ENCODE measurements around the gene ACOX1.

ACOX1 gene

DNA sequence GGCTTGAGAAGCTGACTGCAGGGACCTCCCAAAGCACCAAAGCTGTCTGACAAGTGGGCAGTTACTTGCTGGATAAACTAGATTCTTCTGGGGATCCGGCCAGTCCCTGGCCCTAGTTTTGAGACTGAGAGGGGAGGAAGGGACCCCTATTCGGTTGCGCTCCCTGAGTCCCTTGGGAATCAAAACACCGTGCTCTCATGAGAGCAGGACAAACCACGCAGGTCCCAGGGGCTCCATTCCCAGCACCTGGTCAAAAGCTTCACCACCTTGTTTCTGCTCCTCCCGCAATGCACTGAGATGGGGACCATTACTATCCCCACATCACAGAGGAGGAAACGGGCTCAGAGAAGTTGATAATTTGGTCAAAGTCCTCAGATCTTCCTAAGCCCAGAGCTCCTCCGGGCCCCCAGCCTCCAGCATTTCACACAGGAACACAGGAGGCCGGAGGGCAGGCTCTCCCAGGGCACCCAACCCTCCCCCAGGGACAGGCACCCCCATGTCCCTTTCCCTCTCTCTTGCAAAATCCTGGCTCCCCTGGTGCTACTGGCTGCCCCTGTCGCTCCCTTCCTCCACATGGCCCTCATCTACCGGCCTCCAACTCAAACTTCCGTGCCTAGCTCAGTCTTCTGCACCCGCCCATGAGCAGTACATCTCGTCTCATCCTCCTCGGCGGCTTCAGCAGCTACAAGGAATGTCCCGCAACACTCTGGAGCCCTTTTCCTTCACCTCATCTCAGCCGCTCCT is 85.5 kb downstream of the ACOX1 start:
- TF ChIP-seq TEAD4 (IDR thresholded peaks at IDR 0.05) (no peak), RAD21 (IDR thresholded peaks at IDR 0.05; ENCODE audit: low read depth) (no peak), FOXM1 (IDR thresholded peaks at IDR 0.05; ENCODE audit: borderline replicate concordance, low read depth) (no peak), EGR1 (IDR thresholded peaks at IDR 0.05) (no peak), TCF12 (IDR thresholded peaks at IDR 0.05; ENCODE audit: low read depth) (no peak), TAF1 (IDR thresholded peaks at IDR 0.05; ENCODE audit: low read depth) (no peak)
- TF ChIP-seq, protein P1, sequence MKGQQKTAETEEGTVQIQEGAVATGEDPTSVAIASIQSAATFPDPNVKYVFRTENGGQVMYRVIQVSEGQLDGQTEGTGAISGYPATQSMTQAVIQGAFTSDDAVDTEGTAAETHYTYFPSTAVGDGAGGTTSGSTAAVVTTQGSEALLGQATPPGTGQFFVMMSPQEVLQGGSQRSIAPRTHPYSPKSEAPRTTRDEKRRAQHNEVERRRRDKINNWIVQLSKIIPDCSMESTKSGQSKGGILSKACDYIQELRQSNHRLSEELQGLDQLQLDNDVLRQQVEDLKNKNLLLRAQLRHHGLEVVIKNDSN (IDR thresholded peaks at IDR 0.05): no peak
- TF ChIP-seq, protein P2, sequence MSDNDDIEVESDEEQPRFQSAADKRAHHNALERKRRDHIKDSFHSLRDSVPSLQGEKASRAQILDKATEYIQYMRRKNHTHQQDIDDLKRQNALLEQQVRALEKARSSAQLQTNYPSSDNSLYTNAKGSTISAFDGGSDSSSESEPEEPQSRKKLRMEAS (IDR thresholded peaks at IDR 0.05): no peak

DNA sequence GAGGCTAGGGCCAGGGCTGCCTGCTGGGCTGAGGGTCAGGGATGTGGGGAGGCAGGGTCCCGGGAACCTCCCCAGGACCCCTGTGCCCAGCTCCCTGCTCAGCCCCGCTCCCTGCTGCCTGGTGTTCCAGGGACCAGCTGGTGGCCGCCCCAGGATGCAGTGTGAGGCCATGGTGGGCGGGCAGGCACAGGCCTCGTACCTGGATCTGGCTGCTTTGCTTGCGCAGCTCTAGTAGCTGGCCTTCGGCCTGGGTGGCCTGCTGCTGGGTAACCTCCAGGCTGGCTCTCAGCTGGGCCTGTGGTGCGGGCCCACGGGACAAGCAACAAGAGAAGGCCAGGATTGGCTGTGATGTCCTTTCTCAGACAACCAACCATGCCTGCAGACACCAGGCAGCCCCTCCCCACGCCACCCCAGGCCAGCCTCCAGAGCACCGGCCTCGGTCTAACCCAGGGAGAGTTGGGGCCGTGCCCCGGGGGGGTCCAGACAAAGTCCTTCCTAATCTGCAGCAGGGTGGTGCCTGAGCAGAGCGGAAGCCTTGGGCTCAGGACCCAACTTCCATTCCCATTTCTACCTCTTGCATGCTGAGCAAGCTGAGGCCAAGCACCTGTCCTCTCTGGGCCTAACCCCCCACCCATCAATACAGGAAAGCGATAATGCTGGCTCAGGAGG is 86.3 kb downstream of the ACOX1 start:
- no peak for TF ChIP-seq YY1 (IDR thresholded peaks at IDR 0.05; ENCODE audit: low read depth)
- 0 out of 2 replicates have a peak, but pooled peaks have one; percentile 2 for TF ChIP-seq ZBTB7A (IDR thresholded peaks at IDR 0.05; ENCODE audit: low read depth)
- TF ChIP-seq CEBPB (IDR thresholded peaks at IDR 0.05): no peak
- TF ChIP-seq EP300 (IDR thresholded peaks at IDR 0.05; ENCODE audit: borderline replicate concordance): no peak
- no peak for TF ChIP-seq RAD21 (IDR thresholded peaks at IDR 0.05; ENCODE audit: low read depth)

DNA sequence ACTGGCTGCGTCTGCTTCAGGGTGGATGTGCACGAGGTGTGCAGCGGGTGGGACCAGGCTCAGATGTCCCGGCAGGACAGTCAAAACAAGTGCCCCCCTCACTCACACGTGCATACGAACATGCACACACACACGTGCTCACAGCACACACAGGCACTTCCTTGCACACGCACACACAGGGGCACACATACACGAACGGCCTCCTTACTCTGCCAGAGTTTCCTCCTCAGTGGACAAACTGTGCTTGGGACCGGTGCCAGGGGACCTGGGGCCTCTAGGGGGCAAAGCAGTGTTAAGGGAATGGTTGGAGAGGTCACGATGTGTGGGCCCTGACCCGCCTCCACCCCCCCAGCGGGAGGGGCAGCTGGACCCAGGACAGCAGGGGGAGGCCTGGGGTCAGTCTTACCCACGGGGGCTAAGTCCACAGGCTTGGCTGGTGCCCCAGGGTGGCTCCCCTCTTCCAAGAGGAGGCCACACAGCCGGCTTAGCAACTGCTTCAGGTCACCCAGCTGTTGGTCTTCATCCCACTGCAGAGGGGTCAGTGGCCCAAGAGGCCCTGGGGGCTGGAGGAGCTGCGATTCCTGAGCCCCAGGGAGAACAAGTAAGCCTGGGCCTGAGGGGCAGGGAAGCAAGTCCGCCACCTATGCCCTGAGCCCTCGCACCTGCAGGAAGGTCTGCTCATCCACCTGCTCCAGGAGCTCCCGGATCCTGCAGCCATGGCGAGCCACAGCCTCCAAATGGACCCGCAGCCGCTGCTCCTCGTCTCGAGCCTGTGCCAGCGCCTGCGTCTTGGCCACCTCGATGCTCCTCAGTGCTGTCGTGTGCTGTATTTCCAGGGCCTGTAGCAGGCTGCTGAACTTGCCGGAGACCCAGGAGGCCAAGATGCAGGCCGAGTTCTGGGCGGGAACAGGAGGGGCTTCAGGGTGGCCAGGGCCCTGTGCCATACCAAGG is 87.1 kb downstream of the ACOX1 start:
- TF ChIP-seq TAF1 (IDR thresholded peaks at IDR 0.05; ENCODE audit: low read depth): no peak
- no peak for TF ChIP-seq CEBPB (IDR thresholded peaks at IDR 0.05)
- TF ChIP-seq EP300 (IDR thresholded peaks at IDR 0.05; ENCODE audit: borderline replicate concordance): no peak
- TF ChIP-seq, protein P3, sequence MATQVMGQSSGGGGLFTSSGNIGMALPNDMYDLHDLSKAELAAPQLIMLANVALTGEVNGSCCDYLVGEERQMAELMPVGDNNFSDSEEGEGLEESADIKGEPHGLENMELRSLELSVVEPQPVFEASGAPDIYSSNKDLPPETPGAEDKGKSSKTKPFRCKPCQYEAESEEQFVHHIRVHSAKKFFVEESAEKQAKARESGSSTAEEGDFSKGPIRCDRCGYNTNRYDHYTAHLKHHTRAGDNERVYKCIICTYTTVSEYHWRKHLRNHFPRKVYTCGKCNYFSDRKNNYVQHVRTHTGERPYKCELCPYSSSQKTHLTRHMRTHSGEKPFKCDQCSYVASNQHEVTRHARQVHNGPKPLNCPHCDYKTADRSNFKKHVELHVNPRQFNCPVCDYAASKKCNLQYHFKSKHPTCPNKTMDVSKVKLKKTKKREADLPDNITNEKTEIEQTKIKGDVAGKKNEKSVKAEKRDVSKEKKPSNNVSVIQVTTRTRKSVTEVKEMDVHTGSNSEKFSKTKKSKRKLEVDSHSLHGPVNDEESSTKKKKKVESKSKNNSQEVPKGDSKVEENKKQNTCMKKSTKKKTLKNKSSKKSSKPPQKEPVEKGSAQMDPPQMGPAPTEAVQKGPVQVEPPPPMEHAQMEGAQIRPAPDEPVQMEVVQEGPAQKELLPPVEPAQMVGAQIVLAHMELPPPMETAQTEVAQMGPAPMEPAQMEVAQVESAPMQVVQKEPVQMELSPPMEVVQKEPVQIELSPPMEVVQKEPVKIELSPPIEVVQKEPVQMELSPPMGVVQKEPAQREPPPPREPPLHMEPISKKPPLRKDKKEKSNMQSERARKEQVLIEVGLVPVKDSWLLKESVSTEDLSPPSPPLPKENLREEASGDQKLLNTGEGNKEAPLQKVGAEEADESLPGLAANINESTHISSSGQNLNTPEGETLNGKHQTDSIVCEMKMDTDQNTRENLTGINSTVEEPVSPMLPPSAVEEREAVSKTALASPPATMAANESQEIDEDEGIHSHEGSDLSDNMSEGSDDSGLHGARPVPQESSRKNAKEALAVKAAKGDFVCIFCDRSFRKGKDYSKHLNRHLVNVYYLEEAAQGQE (IDR thresholded peaks at IDR 0.05; ENCODE audit: low read depth): no peak
- TF ChIP-seq TCF12 (IDR thresholded peaks at IDR 0.05; ENCODE audit: low read depth): no peak
- no peak for TF ChIP-seq CREB1 (IDR thresholded peaks at IDR 0.05; ENCODE audit: low read depth)
- no peak for TF ChIP-seq YY1 (IDR thresholded peaks at IDR 0.05; ENCODE audit: low read depth)
- no peak for TF ChIP-seq FOXM1 (IDR thresholded peaks at IDR 0.05; ENCODE audit: borderline replicate concordance, low read depth)
- TF ChIP-seq EGR1 (IDR thresholded peaks at IDR 0.05): no peak
- TF ChIP-seq, protein P2 (IDR thresholded peaks at IDR 0.05): no peak
- no peak for TF ChIP-seq RAD21 (IDR thresholded peaks at IDR 0.05; ENCODE audit: low read depth)
- no peak for TF ChIP-seq NFIC (IDR thresholded peaks at IDR 0.05)
- no peak for TF ChIP-seq ZBTB7A (IDR thresholded peaks at IDR 0.05; ENCODE audit: low read depth)
- TF ChIP-seq TEAD4 (IDR thresholded peaks at IDR 0.05): no peak
- TF ChIP-seq, protein P1 (IDR thresholded peaks at IDR 0.05): no peak

All from Ishikawa (cell line).